NCI-H2196 (cell line): ENCODE measurements around the gene CRIP1.

Experiments
- DNase-seq: peaks from one replicate; lab custom pipeline; 2025; ENCODE audit not compliant: unreplicated experiment; lab: John Stamatoyannopoulos, UW

The CRIP1 gene

GRCh38 chr14:105486163-105486973, at the start of gene CRIP1:
Gene CRIP1, plus strand, starts transcription at chr14:105486886. Its CDS starts 374 bp downstream, at chr14:105487260.
- no peak for DNase-seq

- peak; percentile 1 for DNase-seq
Measured at GRCh38 chr14:105436891-105437722, 49.6 kb upstream of the CRIP1 start.

GRCh38 chr14:105437723-105438500, 48.8 kb upstream of the CRIP1 start:
- no peak for DNase-seq

- DNase-seq = no peak
Measured at GRCh38 chr14:105439179-105439578, 47.5 kb upstream of the CRIP1 start.

- peak; percentile 39 for DNase-seq
Measured at GRCh38 chr14:105439710-105440553, 46.8 kb upstream of the CRIP1 start.

GRCh38 chr14:105440554-105440900, 46.2 kb upstream of the CRIP1 start:
- no peak for DNase-seq

GRCh38 chr14:105440992-105441391, 45.7 kb upstream of the CRIP1 start:
- DNase-seq = no peak

GRCh38 chr14:105442125-105442524, 44.6 kb upstream of the CRIP1 start:
- no peak for DNase-seq

- DNase-seq = no peak
Measured at GRCh38 chr14:105442834-105443233, 43.9 kb upstream of the CRIP1 start.

- DNase-seq = no peak
Measured at GRCh38 chr14:105444859-105445258, 41.8 kb upstream of the CRIP1 start.

- no peak for DNase-seq
Measured at GRCh38 chr14:105445290-105445689, 41.4 kb upstream of the CRIP1 start.

GRCh38 chr14:105445901-105446845, 40.5 kb upstream of the CRIP1 start:
- no peak for DNase-seq

- DNase-seq = no peak
Measured at GRCh38 chr14:105446971-105447370, 39.7 kb upstream of the CRIP1 start.

- DNase-seq = no peak
Measured at GRCh38 chr14:105447651-105448640, 38.7 kb upstream of the CRIP1 start.

GRCh38 chr14:105448706-105449111, 38.0 kb upstream of the CRIP1 start:
- DNase-seq = peak; percentile 21

- DNase-seq = no peak
Measured at GRCh38 chr14:105449276-105450122, 37.2 kb upstream of the CRIP1 start.

GRCh38 chr14:105450123-105450505, 36.6 kb upstream of the CRIP1 start:
- DNase-seq = no peak
